Tibial nerve (tissue), 4 donors: ENCODE measurements around the gene AKT1.

Experiments
- EP300 ChIP-seq, 2 donors: sonication (generic); formaldehyde crosslinking; IDR thresholded peaks; one replicate each; pipeline ENCODE4 v1.6.1; 2017; ENCODE audit warnings: antibody characterized with exemption in 2 of 2, mild to moderate bottlenecking in 1 of 2
- TF ChIP-seq, protein P1 (sequence below), 5 experiments: fragments of 200-600 bp in 3 of 5; fragments of 450-650 bp in 2 of 5; sonication (generic) in 3 of 5; IDR thresholded peaks; one replicate each; pipeline ENCODE4 v1.5.1; 2016 to 2019; ENCODE audit warnings: antibody characterized with exemption in 5 of 5, mild to moderate bottlenecking in 3 of 5, moderate library complexity in 2 of 5

DNA sequence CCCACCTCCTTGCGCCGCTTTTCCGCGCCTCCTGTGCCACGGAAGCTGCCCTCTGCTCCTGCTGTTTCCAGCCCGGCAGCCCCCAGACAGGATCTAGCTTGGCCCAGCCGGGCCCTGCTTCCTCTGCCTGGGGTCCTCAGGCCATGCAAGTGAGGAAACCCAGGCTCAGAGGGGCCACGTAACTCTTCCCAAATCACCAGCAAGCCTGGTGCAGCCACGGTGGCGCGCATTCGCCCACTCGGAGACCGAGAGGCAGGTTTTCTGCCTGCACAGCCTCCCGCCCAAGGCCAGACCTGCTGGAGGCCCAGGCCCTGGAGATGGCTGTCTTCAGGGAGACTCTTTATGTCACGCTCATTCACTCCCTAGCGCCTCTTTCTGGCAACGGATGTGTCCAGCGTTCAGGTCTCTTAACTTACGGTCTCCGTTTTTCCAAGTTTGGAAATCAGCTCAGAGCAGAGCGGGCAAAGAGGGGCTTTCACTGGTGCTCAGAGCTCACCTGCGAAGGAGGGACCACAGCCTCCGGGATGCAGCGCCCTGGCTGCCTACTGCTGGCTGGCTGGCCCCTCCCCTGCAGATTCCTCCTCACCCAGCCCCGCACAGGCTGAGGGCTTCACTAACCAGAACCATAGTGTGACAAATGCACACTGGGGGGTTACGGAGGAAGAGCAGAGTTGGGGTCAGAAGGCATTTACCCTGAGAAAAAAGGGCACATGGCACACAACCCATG, 48.9 kb upstream of the AKT1 start:
- TF ChIP-seq, protein P1, sequence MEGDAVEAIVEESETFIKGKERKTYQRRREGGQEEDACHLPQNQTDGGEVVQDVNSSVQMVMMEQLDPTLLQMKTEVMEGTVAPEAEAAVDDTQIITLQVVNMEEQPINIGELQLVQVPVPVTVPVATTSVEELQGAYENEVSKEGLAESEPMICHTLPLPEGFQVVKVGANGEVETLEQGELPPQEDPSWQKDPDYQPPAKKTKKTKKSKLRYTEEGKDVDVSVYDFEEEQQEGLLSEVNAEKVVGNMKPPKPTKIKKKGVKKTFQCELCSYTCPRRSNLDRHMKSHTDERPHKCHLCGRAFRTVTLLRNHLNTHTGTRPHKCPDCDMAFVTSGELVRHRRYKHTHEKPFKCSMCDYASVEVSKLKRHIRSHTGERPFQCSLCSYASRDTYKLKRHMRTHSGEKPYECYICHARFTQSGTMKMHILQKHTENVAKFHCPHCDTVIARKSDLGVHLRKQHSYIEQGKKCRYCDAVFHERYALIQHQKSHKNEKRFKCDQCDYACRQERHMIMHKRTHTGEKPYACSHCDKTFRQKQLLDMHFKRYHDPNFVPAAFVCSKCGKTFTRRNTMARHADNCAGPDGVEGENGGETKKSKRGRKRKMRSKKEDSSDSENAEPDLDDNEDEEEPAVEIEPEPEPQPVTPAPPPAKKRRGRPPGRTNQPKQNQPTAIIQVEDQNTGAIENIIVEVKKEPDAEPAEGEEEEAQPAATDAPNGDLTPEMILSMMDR (IDR thresholded peaks at IDR 0.05): no peak
- TF ChIP-seq EP300 (IDR thresholded peaks at IDR 0.05): no peak
